Suprapubic skin (tissue), 4 donors: Measurements from ENCODE around the gene ARHGAP42. TPM values are rescaled to one million over a fixed set of nuclear protein-coding genes. Genes with fewer than 3 reads are reported as not detected.

ENCODE experiments used
- DNase-seq, 2 donors: peaks; one replicate each; pipeline ENCODE4 v3.0.0-alpha.2; 2019; ENCODE audit warnings: low spot score in 2 of 2
- H3K27ac ChIP-seq: fragments of 200-600 bp; sonication (generic); one replicate; pipeline ENCODE4 v1.5.1; 2019
- H3K27me3 ChIP-seq: fragments of 200-600 bp; sonication (generic); one replicate; pipeline ENCODE4 v1.5.1; 2019
- H3K36me3 ChIP-seq: fragments of 200-600 bp; sonication (generic); one replicate; pipeline ENCODE4 v1.5.1; 2019
- H3K4me1 ChIP-seq: fragments of 200-600 bp; sonication (generic); one replicate; pipeline ENCODE4 v1.5.1; 2019
- H3K4me3 ChIP-seq: fragments of 200-600 bp; sonication (generic); one replicate; pipeline ENCODE4 v1.5.1; 2019; ENCODE audit warnings: mild to moderate bottlenecking
- H3K9me3 ChIP-seq: fragments of 200-600 bp; sonication (generic); one replicate; pipeline ENCODE4 v1.5.1; 2019
- CTCF ChIP-seq, 2 donors: fragments of 200-600 bp in 1 of 2; fragments of 450-650 bp in 1 of 2; sonication (generic) in 1 of 2; IDR thresholded peaks; one replicate each; pipeline ENCODE4 v1.5.1; 2016 to 2019; ENCODE audit warnings: antibody characterized with exemption in 2 of 2, mild to moderate bottlenecking in 1 of 2, moderate library complexity in 1 of 2
- EP300 ChIP-seq: sonication (generic); formaldehyde crosslinking; IDR thresholded peaks from one replicate; pipeline ENCODE4 v1.6.1; 2017; ENCODE audit warnings: antibody characterized with exemption
- POLR2A ChIP-seq, 2 donors: fragments of 450-650 bp; IDR thresholded peaks; one replicate each; pipeline ENCODE4 v1.6.1; 2017; ENCODE audit warnings: antibody characterized with exemption in 2 of 2, mild to moderate bottlenecking in 2 of 2, moderate library complexity in 2 of 2
- POLR2AphosphoS5 ChIP-seq, 3 donors: sonication (generic); formaldehyde crosslinking; IDR thresholded peaks; one replicate each; pipeline ENCODE4 v1.6.1; 2017; ENCODE audit warnings: antibody characterized with exemption in 3 of 3
- WGBS: methylation state at CpG from one replicate; pipeline ENCODE4 v1.1.5; 2018; 5-methylcytosine and 5-hydroxymethylcytosine counted together
- total RNA-seq, 4 donors: library from RNA; depleted of rRNA; stranded (reverse); fragments of >200 nt; gene quantifications; one replicate each; pipeline ENCODE4 v1.1.0, GENCODE V29; 2016

ARHGAP42 gene
- total RNA-seq, 4 donors from 2014 or later = 12.4 to 18.4 (median 14.4) TPM

- no peak for TF ChIP-seq POLR2A (IDR thresholded peaks at IDR 0.05)
- no peak for TF ChIP-seq EP300
- TF ChIP-seq CTCF (IDR thresholded peaks at IDR 0.05) = no peak
- no peak for TF ChIP-seq POLR2AphosphoS5 (IDR thresholded peaks at IDR 0.05)
- Histone ChIP-seq H3K36me3 (no peaks in the 10 kb centered on the region), H3K27ac (no peak overlapping the region), H3K4me3 (no peak overlapping the region), H3K27me3 (no peaks in the 10 kb centered on the region), H3K9me3 (no peaks in the 10 kb centered on the region), H3K4me1 (no peaks in the 10 kb centered on the region)
- no peak for DNase-seq
- 96% methylated on average over 8 of the region's 8 CpGs for WGBS
Measured at GRCh38 chr11:100875521-100875869, 188.4 kb downstream of the ARHGAP42 start.

DNA sequence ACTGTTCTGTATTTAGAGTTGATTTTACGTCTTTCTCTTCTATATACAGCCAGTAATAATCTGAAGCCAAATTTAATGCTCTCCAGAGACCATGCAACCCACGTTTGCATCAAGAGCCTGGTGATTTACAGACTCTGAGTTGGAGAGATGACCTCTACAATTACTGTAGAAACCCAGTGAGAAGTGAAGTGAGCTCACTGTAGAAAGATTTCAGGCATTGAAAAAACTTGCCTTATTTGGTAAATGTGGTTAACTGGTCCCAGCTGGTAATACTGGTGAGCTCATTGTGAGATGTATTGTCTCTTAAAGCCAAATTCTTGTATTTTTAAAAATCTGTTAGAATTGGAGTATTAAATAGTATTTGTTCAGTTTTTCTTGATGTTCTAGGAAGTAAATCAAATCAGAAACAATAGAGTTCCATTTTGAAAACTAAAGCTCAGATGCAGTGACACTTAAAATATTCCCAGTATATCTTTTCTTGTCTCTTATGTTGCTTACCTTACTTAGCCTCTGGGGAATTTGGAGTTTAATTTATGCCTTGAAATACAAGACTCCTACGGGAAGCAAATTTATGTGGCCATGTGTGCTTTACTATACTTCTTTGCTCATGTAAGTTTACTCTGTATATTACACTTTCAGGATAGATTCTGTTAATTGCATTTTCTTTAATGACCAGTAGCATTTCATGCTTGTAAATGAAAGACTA, 189.9 kb downstream of the ARHGAP42 start:
- H3K27ac ChIP-seq = no peak overlapping the region
- no peak for TF ChIP-seq CTCF (IDR thresholded peaks at IDR 0.05)
- no peak for TF ChIP-seq POLR2A (IDR thresholded peaks at IDR 0.05)
- no peaks in the 10 kb centered on the region for H3K27me3 ChIP-seq
- no peaks in the 10 kb centered on the region for H3K36me3 ChIP-seq
- no peak for DNase-seq
- no peak overlapping the region for H3K4me3 ChIP-seq
- H3K9me3 ChIP-seq = no peaks in the 10 kb centered on the region
- no peaks in the 10 kb centered on the region for H3K4me1 ChIP-seq
- 42% methylated on average over 3 of the region's 3 CpGs for whole genome bisulfite sequencing

DNA sequence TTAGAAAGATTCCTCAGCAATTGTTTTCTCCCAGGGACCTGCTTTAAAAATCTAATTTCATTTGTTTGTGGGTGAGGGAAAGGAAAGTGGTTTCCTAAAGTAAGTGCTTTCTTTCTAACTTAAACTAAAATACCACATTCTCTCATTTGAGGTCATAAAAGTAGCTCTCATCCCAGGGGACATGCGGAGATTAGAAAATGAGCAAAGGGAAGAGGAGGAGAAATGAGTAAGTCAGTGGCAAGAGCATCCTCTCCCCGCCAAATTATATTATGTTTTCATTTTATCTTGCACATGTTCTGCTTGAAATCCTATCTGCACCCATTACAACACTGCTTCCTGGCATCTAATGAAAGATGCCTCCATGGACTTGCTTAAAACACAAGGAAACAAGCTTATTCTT, 191.4 kb downstream of the ARHGAP42 start:
- WGBS = 77% methylated on average over 2 of the region's 2 CpGs
- no peaks in the 10 kb centered on the region for H3K36me3 ChIP-seq
- H3K9me3 ChIP-seq = no peaks in the 10 kb centered on the region
- no peak for TF ChIP-seq POLR2A (IDR thresholded peaks at IDR 0.05)
- TF ChIP-seq CTCF (IDR thresholded peaks at IDR 0.05) = no peak
- TF ChIP-seq POLR2AphosphoS5 (IDR thresholded peaks at IDR 0.05) = no peak
- TF ChIP-seq EP300 = no peak
- no peak overlapping the region for H3K27ac ChIP-seq
- no peak for DNase-seq
- no peaks in the 10 kb centered on the region for H3K27me3 ChIP-seq
- H3K4me3 ChIP-seq = no peak overlapping the region
- no peaks in the 10 kb centered on the region for H3K4me1 ChIP-seq

DNA sequence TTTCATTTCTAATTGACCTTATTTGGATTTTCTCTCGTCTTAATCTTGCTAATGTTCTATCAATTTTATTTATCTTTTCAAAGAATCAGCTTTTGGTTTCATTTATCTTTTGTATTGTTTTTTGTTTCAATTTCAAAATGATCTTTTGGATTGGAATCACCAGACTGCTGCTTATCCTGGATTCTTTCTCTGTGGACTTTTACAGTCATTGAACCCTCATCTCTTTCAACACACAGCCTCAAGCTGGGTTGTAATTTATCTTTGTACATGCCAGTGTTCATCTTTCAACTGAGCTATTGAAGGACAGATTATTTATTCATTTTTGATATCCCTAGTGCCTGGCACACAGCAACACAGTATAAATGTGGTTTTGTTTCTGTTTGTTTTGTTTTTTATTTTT, 195.9 kb downstream of the ARHGAP42 start:
- 92% methylated on average over 1 of the region's 1 CpG for WGBS
- TF ChIP-seq POLR2AphosphoS5 (IDR thresholded peaks at IDR 0.05) (no peak), POLR2A (IDR thresholded peaks at IDR 0.05) (no peak), EP300 (no peak)
- Histone ChIP-seq H3K4me3 (no peak overlapping the region), H3K9me3 (no peaks in the 10 kb centered on the region), H3K27ac (no peak overlapping the region), H3K36me3 (no peaks in the 10 kb centered on the region), H3K27me3 (no peaks in the 10 kb centered on the region), H3K4me1 (no peaks in the 10 kb centered on the region)
- DNase-seq = no peak

- WGBS = 73% methylated on average over 1 of the region's 1 CpG
- H3K4me1 ChIP-seq = no peaks in the 10 kb centered on the region
- no peak for DNase-seq
- H3K9me3 ChIP-seq = no peaks in the 10 kb centered on the region
- no peak overlapping the region for H3K4me3 ChIP-seq
- H3K27ac ChIP-seq = no peak overlapping the region
- TF ChIP-seq POLR2AphosphoS5 (IDR thresholded peaks at IDR 0.05) = no peak
- TF ChIP-seq CTCF (IDR thresholded peaks at IDR 0.05) = no peak
- TF ChIP-seq POLR2A (IDR thresholded peaks at IDR 0.05) = no peak
- no peak for TF ChIP-seq EP300
- no peaks in the 10 kb centered on the region for H3K36me3 ChIP-seq
- no peaks in the 10 kb centered on the region for H3K27me3 ChIP-seq
Measured at GRCh38 chr11:100883830-100884229, 196.7 kb downstream of the ARHGAP42 start.

GRCh38 chr11:100887659-100888058, 200.6 kb downstream of the ARHGAP42 start:
- Histone ChIP-seq H3K27ac (no peak overlapping the region), H3K4me1 (no peaks in the 10 kb centered on the region), H3K36me3 (no peaks in the 10 kb centered on the region), H3K4me3 (no peak overlapping the region), H3K27me3 (no peaks in the 10 kb centered on the region), H3K9me3 (no peaks in the 10 kb centered on the region)
- 90% methylated on average over 1 of the region's 1 CpG for WGBS
- TF ChIP-seq EP300 (no peak), POLR2A (IDR thresholded peaks at IDR 0.05) (no peak), CTCF (IDR thresholded peaks at IDR 0.05) (no peak), POLR2AphosphoS5 (IDR thresholded peaks at IDR 0.05) (no peak)
- no peak for DNase-seq
